MCF 10A (cell line): ENCODE data around the gene FAM13A. TPM values are rescaled to one million over a fixed set of nuclear protein-coding genes. Genes with fewer than 3 reads are reported as not detected.

Experiments
- BruUV-seq: library from RNA; stranded (reverse); fragments of 400-500 nt; replicated peaks from 2 replicates; lab custom pipeline; 2021; lab: Mats Ljungman, UMichigan
- CTCF ChIA-PET: fragments of 300-600 bp; sonication (Branson Sonifier 250); formaldehyde crosslinking; extraction: SDS; loops from one replicate; lab custom pipeline; 2021; ENCODE audit warnings: antibody characterized with exemption, inconsistent platforms; lab: Yijun Ruan, JAX
- POLR2A ChIA-PET: fragments of 300-600, 350-650 bp; sonication (Branson Sonifier 250); formaldehyde crosslinking; extraction: SDS; loops from one replicate; lab custom pipeline; 2020; ENCODE audit warnings: antibody characterized with exemption, inconsistent platforms; lab: Yijun Ruan, JAX
- DNase-seq: peaks from one replicate; pipeline ENCODE4 v3.0.0-alpha.2; 2018; ENCODE audit not compliant: unreplicated experiment
- H3K27ac Mint-ChIP-seq: one replicate; pipeline ENCODE4 v1.8.0; 2022; ENCODE audit warnings: mild to moderate bottlenecking, low read depth, mixed read lengths; ENCODE audit not compliant: unreplicated experiment
- H3K27me3 Mint-ChIP-seq: one replicate; pipeline ENCODE4 v1.8.0; 2022; ENCODE audit warnings: mixed read lengths; ENCODE audit not compliant: insufficient read depth, unreplicated experiment
- H3K36me3 Mint-ChIP-seq: one replicate; pipeline ENCODE4 v1.8.0; 2022; ENCODE audit warnings: mild to moderate bottlenecking, moderate library complexity, mixed read lengths; ENCODE audit not compliant: insufficient read depth, unreplicated experiment
- H3K4me1 Mint-ChIP-seq: one replicate; pipeline ENCODE4 v1.8.0; 2022; ENCODE audit warnings: mixed read lengths; ENCODE audit not compliant: insufficient read depth, unreplicated experiment
- H3K4me3 Mint-ChIP-seq: one replicate; pipeline ENCODE4 v1.8.0; 2022; ENCODE audit warnings: mild to moderate bottlenecking, moderate library complexity, mixed read lengths; ENCODE audit not compliant: unreplicated experiment
- H3K9me3 Mint-ChIP-seq: one replicate; pipeline ENCODE4 v1.8.0; 2022; ENCODE audit warnings: mixed read lengths; ENCODE audit not compliant: unreplicated experiment
- CTCF ChIP-seq: fragments of 200-600 bp; IDR thresholded peaks from one replicate; pipeline ENCODE4 v1.8.0; 2022; ENCODE audit warnings: antibody characterized with exemption, mild to moderate bottlenecking; ENCODE audit not compliant: unreplicated experiment
- intact Hi-C: fragments of 100-400 bp; cut with micrococcal nuclease; formaldehyde crosslinking; loops from 2 replicates; pipeline ENCODE4 v1.14.1; 2022
- total RNA-seq: library from RNA; stranded (reverse); gene quantifications from 2 replicates; pipeline ENCODE4 v1.2.3, GENCODE V29; 2022

Gene FAM13A
- total RNA-seq, 1 experiment from 2014 or later = 11.1 TPM

GRCh38 chr4:88969746-88970145 lies 87.2 kb downstream of the FAM13A start:
- intact Hi-C loops = no loop called here
- H3K4me3 Mint-ChIP-seq = no peak overlapping the region
- peaks cover 22% of the 10 kb centered on the region for H3K4me1 Mint-ChIP-seq
- ChIA-PET CTCF (interaction anchor here (1.5 kb wide), 1 partner anchor 151 kb away, joined by 4 read pairs; no protein-coding TSS in a partner anchor), POLR2A (no interaction called here)
- no peak overlapping the region for H3K27ac Mint-ChIP-seq
- no peaks in the 10 kb centered on the region for H3K27me3 Mint-ChIP-seq
- TF ChIP-seq CTCF = no peak
- H3K9me3 Mint-ChIP-seq = peaks cover 11% of the 10 kb centered on the region
- DNase-seq = no peak
- no TSS peak for BruUV-seq
- peaks cover 12% of the 10 kb centered on the region for H3K36me3 Mint-ChIP-seq

GRCh38 chr4:88969271-88969670 lies 87.7 kb downstream of the FAM13A start:
- POLR2A ChIA-PET = interaction anchor here (0.6 kb wide), 1 partner anchor 332 kb away, joined by 3 read pairs; no protein-coding TSS in a partner anchor
- H3K4me3 Mint-ChIP-seq = no peak overlapping the region

GRCh38 chr4:88967883-88968331 lies 89.1 kb downstream of the FAM13A start:
- peaks cover 10% of the 10 kb centered on the region for H3K36me3 Mint-ChIP-seq
- CTCF ChIA-PET = no interaction called here
- DNase-seq = peak; percentile 12
- H3K27me3 Mint-ChIP-seq = no peaks in the 10 kb centered on the region
- intact Hi-C loops = no loop called here
- POLR2A ChIA-PET = interaction anchor here (1.5 kb wide), 1 partner anchor 22 kb away, joined by 4 read pairs; no protein-coding TSS in a partner anchor
- peak overlapping the region; percentile 49 for H3K27ac Mint-ChIP-seq
- H3K4me3 Mint-ChIP-seq = no peak overlapping the region
- BruUV-seq = no TSS peak
- peaks cover 23% of the 10 kb centered on the region for H3K4me1 Mint-ChIP-seq
- TF ChIP-seq CTCF = no peak
- peaks cover 3% of the 10 kb centered on the region for H3K9me3 Mint-ChIP-seq

More at GRCh38 chr4:88969271-88969670, 87.7 kb downstream of the FAM13A start:
- Mint-ChIP-seq H3K9me3 (peaks cover 11% of the 10 kb centered on the region), H3K27ac (peak overlapping the region; percentile 43), H3K4me1 (peaks cover 23% of the 10 kb centered on the region), H3K27me3 (no peaks in the 10 kb centered on the region), H3K36me3 (peaks cover 12% of the 10 kb centered on the region)
- no peak for TF ChIP-seq CTCF
- CTCF ChIA-PET = interaction anchor here (1.5 kb wide), 1 partner anchor 151 kb away, joined by 4 read pairs; no protein-coding TSS in a partner anchor
- DNase-seq = no peak
- no TSS peak for BruUV-seq
- intact Hi-C loops = no loop called here

GRCh38 chr4:88965053-88965452 lies 91.9 kb downstream of the FAM13A start:
- peaks cover 7% of the 10 kb centered on the region for H3K36me3 Mint-ChIP-seq
- DNase-seq = no peak
- no peaks in the 10 kb centered on the region for H3K9me3 Mint-ChIP-seq
- POLR2A ChIA-PET = interaction anchor here (0.8 to 2.3 kb wide), 4 partner anchors 8 to 147 kb away, joined by 3 to 14 read pairs (median 4); no protein-coding TSS in a partner anchor
- H3K4me1 Mint-ChIP-seq = peaks cover 29% of the 10 kb centered on the region
- no TSS peak for BruUV-seq
- CTCF ChIA-PET = interaction anchor here (0.6 kb wide), 1 partner anchor 38 kb away, joined by 3 read pairs; no protein-coding TSS in a partner anchor
- TF ChIP-seq CTCF = no peak
- H3K4me3 Mint-ChIP-seq = no peak overlapping the region
- intact Hi-C loops = no loop called here
- no peaks in the 10 kb centered on the region for H3K27me3 Mint-ChIP-seq
- peak overlapping the region; percentile 94 for H3K27ac Mint-ChIP-seq
